Left renal pelvis (tissue), 4 donors: Measurements from ENCODE around the gene RAX2. TPM values are rescaled to one million over a fixed set of nuclear protein-coding genes. Genes with fewer than 3 reads are reported as not detected.
"Not testable (repeated sequence)": the region's sequence is repeated elsewhere in the genome, so short reads cannot be mapped to it uniquely, and the experiment has no call there.

Experiments used
- DNase-seq, 4 donors: peaks; one replicate each; pipeline ENCODE4 v3.0.0-alpha.2; 2013; ENCODE audit warnings: low read depth in 4 of 4, low spot score in 3 of 4
- polyA plus RNA-seq, 4 donors: library from polyadenylated mRNA; unstranded; fragments of 120-200 nt; gene quantifications; one replicate each; pipeline ENCODE4 v1.2.1, GENCODE V29; 2013; ENCODE audit not compliant: insufficient read length in 4 of 4

Gene RAX2
- polyA plus RNA-seq, 4 donors: 0.20 TPM; not detected in 3

DNA sequence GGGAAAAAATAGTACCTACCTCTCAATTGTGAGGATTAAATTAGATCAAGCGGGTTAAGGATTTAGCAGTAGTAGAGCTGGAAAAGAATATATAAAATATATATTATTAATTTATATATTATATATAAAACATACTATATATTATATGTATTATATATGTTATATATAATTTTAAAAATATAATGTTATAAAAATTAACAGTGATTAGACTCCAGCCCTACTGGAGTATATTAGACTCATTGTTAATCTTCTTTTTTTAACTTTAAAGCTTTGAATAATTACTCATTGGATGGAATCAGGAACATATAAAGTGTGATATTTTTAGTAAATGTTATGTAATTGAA is 9.9 kb downstream of the RAX2 start:
- no peak for DNase-seq

DNA sequence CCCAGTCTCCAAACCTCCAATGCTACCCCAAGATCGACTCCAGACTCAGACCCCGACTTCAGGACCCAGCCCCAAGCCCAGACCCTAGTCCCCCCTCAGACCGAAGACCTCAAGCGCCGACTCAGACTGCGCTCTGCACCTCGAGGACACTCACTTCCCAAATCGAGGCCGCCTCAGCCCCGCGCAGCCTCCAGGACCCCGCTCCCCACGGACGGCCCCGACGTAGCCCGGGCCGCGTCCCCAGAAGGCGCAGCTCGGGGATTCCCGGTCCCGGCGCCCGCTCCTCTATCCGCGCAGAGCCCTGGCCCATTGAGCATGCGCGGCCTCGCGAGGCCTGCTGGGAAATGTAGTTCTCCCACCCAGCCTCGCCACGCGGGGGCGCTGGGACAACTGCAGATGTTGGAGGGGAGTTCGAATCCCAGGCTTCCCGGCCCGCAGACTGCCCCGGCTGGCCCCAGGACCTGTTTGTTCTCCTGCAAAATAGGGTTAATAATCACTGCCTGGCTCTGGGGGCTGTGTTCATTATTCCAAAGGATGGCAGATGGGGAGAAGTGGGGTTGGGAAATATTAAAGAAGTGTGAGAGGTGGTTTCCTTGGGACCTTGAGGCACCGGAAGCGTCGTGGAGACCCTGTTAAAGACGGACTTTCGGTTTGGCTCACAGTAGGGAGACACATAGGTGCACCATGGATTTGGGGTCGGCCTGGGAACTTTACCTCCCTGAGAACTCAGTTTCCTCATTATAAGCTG is 10.5 kb downstream of the RAX2 start, which contains the start of gene APBA3:
TSS of gene APBA3 (minus strand) at position 311 of the 748 bp plus-strand sequence. CDS start 1,428 bp downstream, outside the sequence.
- peak; percentile 68 to 79 (median 72) for DNase-seq

DNA sequence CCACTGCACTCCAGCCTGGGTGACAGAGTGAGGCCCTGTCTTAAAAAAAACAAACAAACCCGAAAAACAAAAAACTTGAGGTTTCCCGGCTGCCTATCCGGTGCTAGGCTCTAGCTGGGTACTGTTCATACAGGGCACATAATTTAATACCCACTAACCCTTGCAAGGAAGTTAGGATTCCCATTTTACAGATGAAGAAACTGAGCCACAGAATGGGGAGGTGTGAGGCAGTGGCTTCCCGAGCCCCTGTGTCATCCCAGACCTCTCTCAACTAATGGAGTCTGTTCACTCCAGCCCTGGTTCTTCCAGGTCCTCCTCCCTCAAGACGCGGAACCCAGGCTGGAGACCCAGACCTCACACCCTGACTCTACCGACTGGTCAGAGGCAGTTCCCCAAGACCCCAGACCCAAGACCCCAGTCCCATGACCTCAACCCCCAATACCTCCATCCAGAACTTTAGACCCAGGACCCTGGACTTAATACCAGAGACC is 11.1 kb downstream of the RAX2 start:
- no peak for DNase-seq

DNA sequence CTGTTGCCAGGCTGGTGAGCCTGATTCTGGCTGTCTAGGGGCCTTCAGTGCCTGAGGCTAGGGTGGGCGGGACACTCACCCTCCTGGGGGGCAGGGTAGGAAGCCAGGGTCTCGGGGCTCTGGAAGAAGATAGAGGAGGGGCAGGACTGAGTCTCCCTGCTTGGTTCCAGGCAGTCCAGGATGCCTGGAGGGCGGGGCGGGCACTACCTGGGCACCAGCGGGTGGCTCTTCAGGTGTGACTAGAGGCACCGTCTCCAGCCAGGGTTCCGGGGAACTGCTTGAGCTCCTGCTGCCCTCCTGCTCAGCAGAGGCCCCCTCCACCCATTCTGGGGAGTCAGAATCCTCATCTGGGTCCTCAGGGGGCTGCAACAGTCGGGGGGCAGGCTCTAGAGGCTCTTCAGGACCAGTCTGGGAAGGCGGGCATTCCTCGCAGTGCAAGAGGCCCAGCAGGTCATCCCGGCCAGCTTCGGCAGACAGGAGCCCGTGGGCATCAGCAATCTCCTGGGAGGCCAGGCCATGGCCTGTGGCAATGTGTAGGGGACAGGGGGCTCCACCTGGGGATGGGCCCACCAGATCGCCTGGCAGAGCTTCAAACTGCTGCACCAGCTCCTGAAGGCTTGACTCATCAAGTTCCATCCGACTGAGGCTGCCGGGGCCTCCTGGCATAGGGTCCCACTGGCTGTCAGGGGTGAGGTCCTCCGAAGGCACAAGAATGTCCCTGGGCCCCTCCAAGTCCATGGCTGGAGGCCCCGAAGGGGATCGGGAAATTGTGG is 12.4 kb downstream of the RAX2 start:
- no peak for DNase-seq

DNA sequence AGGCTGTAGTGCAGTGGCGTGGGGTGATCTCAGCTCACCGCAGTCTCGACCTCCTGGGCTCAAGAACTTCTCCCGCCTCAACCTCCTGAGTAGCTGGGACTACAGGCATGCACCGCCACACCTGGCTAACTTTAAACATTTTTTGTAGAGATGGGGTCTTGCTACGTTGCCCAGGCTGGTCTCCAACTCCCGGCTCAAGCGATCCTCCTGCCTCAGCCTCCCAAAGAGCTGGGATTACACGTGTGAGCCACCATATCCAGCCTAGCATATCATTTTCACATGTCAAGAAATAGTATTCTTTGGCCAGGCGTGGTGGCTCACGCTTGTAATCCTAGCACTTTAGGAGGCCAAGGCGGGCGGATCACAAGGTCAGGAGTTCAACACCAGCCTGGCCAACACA is 13.7 kb downstream of the RAX2 start:
- not testable (repeated sequence) for DNase-seq

DNA sequence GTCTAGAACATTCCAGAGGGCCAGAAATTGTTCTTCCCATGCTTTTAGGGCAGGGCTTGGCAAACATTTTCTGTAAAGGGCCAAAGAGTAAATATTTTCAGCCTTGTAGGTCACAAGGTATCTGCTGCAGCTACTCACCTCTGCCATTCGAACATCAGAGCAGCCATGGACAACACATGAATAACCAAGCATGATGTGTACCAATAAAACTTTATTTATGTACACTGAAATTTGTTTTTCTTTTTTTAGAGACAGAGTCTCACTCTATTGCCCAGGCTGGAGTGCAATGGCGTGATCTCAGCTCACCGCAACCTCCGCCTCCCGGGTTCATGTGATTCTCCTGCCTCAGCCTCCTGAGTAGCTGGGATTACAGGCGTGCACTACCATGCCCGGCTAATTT is 14.3 kb downstream of the RAX2 start:
- not testable (repeated sequence) for DNase-seq

DNA sequence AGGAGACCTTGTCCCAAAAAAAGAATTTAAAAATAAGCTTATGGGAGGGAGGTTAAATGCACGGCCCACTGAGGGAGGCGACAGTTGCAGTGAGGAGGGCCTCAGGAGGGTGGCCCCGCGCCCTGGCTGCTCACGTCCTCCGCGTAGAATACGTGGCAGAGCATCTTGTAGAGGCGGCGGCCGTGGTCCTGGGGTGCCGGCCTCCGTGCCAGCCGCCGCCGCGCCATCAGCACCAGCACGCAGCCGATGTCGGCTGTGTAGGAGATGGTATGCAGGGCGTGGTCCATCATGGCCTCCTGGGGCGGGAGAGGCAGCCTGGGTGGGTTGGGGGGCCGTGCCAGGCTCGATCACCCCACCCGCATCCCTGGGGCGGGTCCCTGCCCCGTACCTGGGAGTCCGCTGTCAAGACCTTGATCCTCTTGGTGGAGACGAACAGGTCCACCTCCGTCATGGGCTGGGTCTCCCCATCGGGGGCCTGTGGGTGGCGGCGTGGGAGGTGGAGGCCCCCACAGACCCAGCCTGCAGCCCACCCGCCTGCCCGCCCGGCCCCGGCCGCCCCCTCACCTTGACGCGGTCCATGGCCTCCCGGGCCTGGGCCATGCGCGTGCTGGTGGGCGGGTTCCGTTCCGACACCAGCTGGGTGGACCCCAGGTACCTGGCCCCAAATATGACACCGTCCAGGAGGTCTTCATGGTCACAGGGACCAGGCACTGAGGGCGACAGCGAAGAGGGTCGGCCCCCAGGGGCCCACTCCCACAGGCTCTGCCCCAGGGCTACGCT is 18.2 kb downstream of the RAX2 start:
- DNase-seq: no peak

DNA sequence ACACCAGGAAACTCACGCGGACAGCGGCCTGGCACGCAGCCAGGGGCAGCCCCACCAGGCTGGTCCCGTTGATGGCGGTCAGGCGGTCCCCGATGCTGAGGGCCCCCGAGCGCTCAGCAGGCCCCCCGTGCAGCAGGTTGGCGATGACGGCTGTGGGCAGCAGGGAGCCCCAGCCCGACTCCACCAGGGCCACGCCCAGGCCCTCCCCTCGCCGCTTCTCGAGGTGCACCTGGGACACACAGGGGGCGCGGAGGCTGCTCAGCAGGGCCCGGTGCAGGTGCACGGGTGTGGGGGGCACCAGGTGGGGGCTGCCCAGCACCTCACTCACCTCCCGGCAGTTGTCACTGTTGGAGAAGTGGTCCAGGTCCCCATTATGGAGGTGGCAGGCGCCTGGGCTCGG is 19.5 kb downstream of the RAX2 start:
- no peak for DNase-seq

DNA sequence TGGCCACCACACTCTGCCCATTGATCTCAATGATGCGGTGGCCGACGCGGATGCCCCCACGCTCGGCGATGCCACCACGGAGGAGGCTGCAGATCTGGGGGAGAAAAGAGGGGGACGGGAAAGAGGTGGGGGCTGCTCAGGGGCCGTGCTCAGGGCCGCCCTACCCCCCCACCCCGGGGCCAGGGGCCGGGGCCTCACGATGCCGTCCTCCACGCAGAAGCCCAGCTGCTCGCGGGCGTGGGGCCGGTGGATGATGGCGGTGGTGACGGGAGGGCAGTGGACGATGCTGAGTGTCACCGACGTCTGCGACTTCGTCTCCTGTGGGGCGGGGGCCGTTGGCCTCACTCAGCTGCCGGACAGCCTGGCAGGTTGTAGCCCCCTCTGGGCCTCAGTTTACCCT is 20.8 kb downstream of the RAX2 start:
- no peak for DNase-seq

DNA sequence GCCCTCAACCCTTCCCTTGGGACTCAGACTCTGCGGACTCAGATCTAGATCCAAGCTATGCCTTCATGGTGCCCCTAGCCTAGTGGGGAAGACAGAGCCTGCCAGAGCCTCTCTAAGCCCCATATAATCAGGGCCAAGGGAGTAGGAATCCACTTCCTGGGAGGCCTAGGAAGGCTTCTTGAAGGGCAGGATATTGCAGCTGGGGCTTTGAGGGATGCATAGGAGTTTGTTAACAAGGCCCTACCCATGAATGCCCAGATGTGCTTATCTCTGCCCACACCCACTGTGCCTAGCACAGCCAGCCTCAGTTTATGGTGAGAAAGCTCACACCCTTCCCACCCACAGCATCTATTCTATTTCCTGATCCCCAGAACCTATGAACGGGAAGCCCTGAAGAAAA is 21.8 kb downstream of the RAX2 start:
- DNase-seq: no peak

DNA sequence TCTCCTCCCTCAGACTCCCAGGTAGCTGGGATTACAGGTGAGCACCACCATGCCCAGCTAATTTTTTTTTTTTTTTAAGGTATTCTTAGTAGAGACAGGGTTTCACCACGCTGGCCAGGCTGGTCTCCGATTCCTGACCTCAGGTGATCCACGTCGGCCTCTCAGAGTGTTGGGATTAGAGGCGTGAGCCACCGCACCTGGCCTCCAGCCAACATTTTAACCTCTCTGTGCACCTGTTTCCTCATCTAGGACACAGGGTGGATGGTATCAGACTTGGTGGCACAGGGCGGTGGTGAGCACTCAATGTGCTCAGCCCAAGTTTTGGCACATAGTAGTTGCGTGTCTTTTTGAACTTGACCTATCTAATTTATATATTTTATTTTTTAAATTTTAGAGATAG is 23.1 kb downstream of the RAX2 start:
- no peak for DNase-seq

DNA sequence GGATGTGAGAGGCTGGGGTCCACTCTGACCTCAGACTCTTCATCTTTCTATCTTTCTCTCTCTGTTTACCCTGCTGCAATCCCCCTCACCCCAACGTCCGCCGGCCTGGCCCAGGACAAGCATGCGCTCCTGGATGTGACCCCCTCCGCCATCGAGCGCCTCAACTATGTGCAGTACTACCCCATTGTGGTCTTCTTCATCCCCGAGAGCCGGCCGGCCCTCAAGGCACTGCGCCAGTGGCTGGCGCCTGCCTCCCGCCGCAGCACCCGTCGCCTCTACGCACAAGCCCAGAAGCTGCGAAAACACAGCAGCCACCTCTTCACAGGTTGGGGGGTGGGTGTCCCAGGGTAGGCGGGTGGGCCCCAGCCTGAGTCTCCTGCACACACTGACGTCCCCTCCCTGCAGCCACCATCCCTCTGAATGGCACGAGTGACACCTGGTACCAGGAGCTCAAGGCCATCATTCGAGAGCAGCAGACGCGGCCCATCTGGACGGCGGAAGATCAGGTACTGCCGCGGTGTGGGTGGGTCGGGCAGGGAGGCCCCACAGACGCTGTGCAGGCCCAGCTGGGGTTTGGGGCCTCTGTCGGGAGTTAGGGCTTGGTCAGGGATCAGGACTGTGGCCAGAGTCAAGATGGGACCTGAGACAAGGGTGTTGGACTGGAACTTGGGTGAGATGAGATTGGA is 25.5 kb downstream of the RAX2 start:
- DNase-seq: no peak

DNA sequence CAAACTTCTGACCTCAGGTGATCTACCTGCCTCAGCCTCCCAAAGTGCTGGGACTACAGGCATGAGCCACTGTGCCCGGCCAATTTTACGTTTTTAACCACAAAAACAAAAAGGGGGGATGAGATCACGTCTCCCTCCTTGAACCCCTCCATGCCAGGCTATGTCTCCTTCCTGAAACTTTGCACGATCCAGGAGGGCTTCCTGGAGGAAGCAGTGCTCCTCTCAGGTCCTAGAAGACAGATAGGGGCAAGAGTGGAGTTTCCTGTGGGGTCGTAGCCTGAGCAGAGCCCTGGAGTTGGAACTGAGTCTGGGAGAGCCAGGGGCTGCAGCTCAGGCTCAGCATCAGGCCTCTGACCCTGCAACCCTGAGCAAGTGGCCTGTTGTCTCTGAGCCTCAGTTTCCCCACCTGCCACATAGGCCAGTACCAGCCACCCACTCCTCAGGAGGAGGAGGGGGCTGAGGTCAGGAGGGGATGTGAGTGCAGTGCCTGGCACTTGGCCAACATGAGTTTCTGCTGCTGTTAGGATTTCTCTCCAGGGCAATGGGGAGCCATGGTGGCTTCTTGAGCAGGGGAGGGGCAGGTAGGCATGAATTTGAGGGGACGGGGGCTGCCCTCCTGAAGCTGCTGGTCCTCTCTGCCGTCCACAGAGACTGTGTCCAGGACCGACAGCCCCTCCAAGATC is 26.5 kb downstream of the RAX2 start:
- no peak for DNase-seq

DNA sequence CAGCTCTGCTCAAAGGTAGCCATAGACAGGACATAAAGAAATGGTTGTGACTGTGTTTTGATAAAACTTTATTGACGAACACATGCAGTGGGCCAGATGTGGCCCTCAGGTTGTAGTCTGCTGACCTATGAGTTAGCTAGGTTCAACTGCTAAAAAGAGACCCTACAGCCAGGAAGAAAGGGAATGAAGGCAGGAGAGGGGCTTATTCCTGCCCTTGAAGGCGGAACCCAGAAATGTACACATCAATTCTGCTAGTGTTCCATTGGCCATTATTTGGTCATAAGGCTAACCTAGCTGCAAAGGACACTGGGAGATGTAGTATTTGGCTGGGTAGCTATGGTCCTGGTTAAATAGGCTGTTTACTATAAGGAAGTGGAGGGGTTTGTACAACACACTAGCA is 28.5 kb downstream of the RAX2 start:
- DNase-seq: no peak

DNA sequence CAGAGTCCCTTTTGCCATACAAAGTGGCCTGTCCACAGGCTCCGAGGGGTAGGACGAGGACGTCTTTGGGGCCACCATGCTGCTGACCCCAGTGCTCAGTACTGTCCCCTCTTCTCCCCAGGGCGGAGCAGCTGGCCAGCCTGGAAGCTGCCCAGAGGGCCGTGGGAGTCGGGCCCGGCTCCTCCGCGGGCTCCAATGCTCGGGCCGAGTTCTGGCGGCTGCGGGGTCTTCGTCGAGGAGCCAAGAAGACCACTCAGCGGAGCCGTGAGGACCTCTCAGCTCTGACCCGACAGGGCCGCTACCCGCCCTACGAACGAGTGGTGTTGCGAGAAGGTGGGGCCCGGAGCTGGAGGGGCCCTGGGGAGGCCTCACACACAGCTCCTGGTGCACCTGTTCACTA is 31.6 kb downstream of the RAX2 start:
- no peak for DNase-seq

DNA sequence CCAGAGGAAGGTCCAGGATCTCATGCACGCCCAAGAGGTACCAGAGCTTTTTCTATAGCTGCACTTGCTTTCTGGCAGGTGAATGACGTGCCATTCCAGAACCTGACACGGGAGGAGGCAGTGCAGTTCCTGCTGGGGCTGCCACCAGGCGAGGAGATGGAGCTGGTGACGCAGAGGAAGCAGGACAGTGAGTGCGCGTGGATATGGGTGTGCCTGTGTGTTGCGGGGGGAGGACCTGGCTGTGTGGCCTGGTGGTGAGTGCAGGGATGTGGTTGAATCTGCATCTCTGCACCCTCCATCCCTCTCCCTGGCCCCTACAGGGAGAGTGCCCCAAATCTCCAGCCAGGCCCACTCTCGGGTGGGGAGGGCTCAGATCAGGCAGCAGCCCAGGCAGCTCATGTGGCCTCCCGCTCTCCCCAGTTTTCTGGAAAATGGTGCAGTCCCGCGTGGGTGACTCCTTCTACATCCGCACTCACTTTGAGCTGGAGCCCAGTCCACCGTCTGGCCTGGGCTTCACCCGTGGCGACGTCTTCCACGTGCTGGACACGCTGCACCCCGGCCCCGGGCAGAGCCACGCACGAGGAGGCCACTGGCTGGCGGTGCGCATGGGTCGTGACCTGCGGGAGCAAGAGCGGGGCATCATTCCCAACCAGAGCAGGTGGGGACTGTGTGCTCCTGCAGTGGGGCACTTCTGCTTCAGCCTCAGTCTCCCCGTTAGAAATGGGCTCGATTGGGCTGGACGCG is 33.4 kb downstream of the RAX2 start:
- DNase-seq: no peak

DNA sequence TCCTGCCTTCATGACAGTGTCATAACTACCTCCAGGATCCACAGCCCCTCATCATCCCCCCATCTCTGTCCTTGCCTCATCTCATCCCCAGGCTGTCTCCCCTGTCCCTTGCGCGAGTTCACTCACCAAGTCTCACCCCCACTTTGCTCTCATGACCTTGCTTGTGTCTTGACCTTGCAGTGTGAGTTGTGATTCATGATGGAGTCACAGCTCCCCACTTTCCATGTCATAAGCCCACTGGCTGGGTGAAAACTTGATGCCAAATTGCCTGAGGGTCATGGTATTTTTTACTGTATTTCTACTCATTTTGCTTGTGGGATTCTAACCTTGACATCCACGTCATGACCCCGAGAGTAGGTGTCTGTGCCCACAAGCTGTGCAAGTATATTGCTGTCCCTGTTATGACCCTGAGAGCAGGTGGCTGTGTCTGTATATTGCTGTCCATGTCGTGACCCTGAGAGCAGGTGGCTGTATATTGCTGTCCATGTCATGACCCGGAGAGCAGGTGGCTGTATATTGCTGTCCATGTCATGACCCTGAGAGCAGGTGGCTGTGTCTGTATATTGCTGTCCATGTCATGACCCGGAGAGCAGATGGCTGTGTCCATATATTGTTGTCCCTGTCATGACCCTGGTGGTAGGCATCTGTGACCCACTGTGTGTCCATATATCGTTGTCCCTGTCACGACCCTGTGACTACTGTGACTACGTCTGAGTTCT is 34.4 kb downstream of the RAX2 start:
- no peak for DNase-seq

DNA sequence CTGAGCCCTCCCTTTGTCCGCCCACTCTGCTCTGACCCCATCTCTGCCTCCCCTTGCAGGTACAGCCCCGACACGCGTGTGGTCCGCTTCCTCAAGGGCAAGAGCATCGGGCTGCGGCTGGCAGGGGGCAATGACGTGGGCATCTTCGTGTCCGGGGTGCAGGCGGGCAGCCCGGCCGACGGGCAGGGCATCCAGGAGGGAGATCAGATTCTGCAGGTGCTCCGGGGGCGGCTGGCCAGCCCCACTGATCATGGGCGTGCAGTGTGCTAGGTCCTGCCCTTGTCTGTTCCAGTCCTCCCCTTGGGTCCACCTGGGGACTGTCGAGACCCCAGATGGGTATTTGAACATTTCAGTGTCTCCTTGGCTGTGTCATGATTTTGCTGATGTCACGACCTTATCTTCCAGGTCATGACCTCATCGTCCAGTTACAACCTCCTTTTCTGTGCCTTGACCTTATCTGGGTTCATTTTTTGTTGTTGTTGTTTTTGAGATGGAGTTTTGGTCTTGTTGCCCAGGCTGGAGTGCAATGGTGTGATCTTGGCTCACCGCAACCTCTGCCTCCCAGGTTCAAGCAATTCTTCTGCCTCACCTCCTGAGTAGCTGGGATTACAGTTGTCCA is 35.8 kb downstream of the RAX2 start:
- no peak for DNase-seq

DNA sequence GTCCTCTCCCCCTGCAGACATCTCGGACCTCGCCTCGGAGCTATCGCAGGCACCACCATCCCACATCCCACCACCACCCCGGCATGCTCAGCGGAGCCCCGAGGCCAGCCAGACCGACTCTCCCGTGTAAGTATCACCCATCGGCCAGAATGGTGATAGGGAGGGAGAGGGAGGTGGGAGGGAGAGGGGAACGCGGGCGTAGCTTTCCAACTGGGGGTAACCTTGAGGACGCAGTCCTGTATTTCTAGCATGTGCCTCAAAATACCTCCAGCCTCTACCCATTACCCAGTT is 37.8 kb downstream of the RAX2 start:
- no peak for DNase-seq
